Esophagus squamous epithelium (tissue), 5 donors: ENCODE data around the gene HOXD9. TPM values are rescaled to one million over a fixed set of nuclear protein-coding genes. Genes with fewer than 3 reads are reported as not detected.

Experiments
- DNase-seq: peaks from one replicate; lab custom pipeline; 2025; lab: John Stamatoyannopoulos, UW
- H3K27ac ChIP-seq, 4 donors: fragments of 200-600 bp; sonication (generic); one replicate each; pipeline ENCODE4 v1.5.1; 2016 to 2019; ENCODE audit warnings: mild to moderate bottlenecking in 1 of 4
- H3K27me3 ChIP-seq, 4 donors: fragments of 200-600 bp; sonication (generic); 1 replicate in 3 of 4; 2 replicates in 1 of 4; pipeline versions ENCODE4 v1.5.1 to v1.6.0; 2017 to 2021; ENCODE audit warnings: antibody characterized with exemption in 1 of 4
- H3K36me3 ChIP-seq, 3 donors: fragments of 200-600 bp; sonication (generic); one replicate each; pipeline ENCODE4 v1.5.1; 2016 to 2019
- H3K4me1 ChIP-seq, 3 donors: fragments of 200-600 bp; sonication (generic); one replicate each; pipeline ENCODE4 v1.5.1; 2017 to 2019
- H3K4me3 ChIP-seq, 4 donors: fragments of 200-600 bp; sonication (generic); 1 replicate in 3 of 4; 2 replicates in 1 of 4; pipeline ENCODE4 v1.5.1; 2016 to 2019; ENCODE audit warnings: mild to moderate bottlenecking in 2 of 4, moderate library complexity in 1 of 4
- H3K9me3 ChIP-seq, 3 donors: fragments of 200-600 bp; sonication (generic); one replicate each; pipeline ENCODE4 v1.5.1; 2016 to 2019
- POLR2A ChIP-seq, 4 donors: fragments of 450-650 bp; IDR thresholded peaks; one replicate each; pipeline ENCODE4 v1.6.1; 2017; ENCODE audit warnings: antibody characterized with exemption in 4 of 4, mild to moderate bottlenecking in 4 of 4, moderate library complexity in 3 of 4
- WGBS, 2 donors: methylation state at CpG; one replicate each; pipeline ENCODE4 v1.1.5; 2018; 5-methylcytosine and 5-hydroxymethylcytosine counted together
- intact Hi-C: fragments of 100-400 bp; cut with DNase I; formaldehyde crosslinking; loops from one replicate; pipeline ENCODE4 v1.15.0; 2022
- total RNA-seq, 4 donors: library from RNA; depleted of rRNA; stranded (reverse); fragments of >200 nt; gene quantifications; one replicate each; pipeline ENCODE4 v1.1.0, GENCODE V29; 2016
- TF ChIP-seq, protein P1 (sequence below), 6 experiments: fragments of 450-650 bp in 4 of 6; fragments of 200-600 bp in 2 of 6; sonication (generic) in 2 of 6; IDR thresholded peaks; one replicate each; pipeline ENCODE4 v1.5.1; 2016 to 2019; ENCODE audit warnings: antibody characterized with exemption in 6 of 6, mild to moderate bottlenecking in 4 of 6, moderate library complexity in 4 of 6
- donor health status: DM: yes; HTN: yes; CAD: no.

Gene HOXD9
- total RNA-seq, 4 donors from 2014 or later: 0.61 to 3.4 TPM; not detected in 2

DNA sequence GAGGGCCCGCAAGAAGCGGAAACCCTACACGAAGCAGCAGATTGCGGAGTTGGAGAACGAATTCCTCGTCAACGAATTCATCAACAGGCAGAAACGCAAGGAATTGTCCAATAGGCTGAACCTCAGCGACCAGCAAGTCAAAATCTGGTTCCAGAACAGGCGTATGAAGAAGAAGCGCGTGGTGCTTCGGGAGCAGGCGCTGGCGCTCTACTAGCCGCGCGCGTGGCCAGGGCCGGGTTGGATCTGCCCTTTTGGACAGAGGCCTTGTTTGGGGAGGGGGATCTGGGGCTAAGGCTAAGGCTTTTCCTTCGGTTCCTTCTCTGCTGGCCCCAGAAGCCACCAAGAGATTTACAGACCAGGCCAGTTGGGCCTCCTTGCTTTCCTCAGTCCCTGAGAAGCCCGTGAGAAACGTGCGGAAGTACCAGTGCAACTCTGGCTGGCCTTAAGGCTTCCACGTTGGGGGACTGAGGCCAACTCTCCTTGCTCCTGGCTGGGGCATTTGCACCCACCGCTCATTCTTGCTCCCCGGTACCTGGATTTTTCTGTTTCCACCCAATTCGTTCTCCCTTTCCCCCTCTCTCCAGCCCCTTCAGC, 21.9 kb upstream of the HOXD9 start:
- Histone ChIP-seq H3K36me3 (no peaks in the 10 kb centered on the region), H3K4me1 (peaks cover 25 to 61% (median 33%) of the 10 kb centered on the region in 3 donors), H3K27me3 (peaks cover 51 to 100% (median 84%) of the 10 kb centered on the region in 4 donors), H3K27ac (no peak overlapping the region), H3K4me3 (no peak overlapping the region), H3K9me3 (no peaks in the 10 kb centered on the region)
- intact Hi-C loops: no loop called here
- 25 to 30% methylated on average over 22 to 26 of the region's 28 CpGs for WGBS, 2 donors
- DNase-seq: no peak
- TF ChIP-seq POLR2A (IDR thresholded peaks at IDR 0.05): no peak
- TF ChIP-seq, protein P1, sequence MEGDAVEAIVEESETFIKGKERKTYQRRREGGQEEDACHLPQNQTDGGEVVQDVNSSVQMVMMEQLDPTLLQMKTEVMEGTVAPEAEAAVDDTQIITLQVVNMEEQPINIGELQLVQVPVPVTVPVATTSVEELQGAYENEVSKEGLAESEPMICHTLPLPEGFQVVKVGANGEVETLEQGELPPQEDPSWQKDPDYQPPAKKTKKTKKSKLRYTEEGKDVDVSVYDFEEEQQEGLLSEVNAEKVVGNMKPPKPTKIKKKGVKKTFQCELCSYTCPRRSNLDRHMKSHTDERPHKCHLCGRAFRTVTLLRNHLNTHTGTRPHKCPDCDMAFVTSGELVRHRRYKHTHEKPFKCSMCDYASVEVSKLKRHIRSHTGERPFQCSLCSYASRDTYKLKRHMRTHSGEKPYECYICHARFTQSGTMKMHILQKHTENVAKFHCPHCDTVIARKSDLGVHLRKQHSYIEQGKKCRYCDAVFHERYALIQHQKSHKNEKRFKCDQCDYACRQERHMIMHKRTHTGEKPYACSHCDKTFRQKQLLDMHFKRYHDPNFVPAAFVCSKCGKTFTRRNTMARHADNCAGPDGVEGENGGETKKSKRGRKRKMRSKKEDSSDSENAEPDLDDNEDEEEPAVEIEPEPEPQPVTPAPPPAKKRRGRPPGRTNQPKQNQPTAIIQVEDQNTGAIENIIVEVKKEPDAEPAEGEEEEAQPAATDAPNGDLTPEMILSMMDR (IDR thresholded peaks at IDR 0.05): no peak

DNA sequence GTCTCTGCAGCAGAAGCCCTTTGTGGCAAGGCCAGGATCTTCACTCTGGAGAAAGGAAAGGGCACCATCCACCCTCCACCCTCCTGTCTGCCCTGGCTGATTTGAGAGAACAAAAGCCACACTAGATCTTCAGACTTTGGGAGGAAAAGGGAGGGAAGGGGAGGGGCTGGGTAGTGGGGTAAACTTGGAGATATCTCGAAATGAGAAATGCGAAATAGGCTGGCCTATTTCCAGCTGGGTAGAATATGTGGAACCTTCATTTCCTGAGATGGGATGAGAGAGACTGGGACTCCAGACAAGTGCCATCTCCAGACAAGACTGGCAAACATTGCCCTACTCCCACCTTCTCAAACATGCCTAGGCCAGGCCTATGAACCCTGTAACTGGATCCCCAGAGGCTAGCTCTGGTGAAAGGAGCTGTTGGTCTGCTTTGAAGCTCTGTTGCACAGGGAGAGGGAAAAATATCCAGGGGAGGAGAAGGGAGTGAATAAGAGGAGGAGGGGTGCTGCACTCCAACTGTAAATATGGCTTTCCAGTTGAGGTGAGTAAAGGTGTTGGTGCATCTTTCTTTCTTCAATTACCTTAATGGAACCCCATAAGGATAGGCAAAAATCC, 21.2 kb upstream of the HOXD9 start:
- no peaks in the 10 kb centered on the region for H3K36me3 ChIP-seq
- intact Hi-C loops: no loop called here
- no peak overlapping the region for H3K27ac ChIP-seq
- 4 to 7% methylated on average over 2 of the region's 2 CpGs for WGBS, 2 donors
- no peaks in the 10 kb centered on the region for H3K9me3 ChIP-seq
- H3K27me3 ChIP-seq: peaks cover 51 to 100% (median 82%) of the 10 kb centered on the region in 4 donors
- TF ChIP-seq, protein P1 (IDR thresholded peaks at IDR 0.05): no peak
- TF ChIP-seq POLR2A (IDR thresholded peaks at IDR 0.05): no peak
- peaks cover 25 to 62% (median 34%) of the 10 kb centered on the region in 3 donors for H3K4me1 ChIP-seq
- no peak for DNase-seq
- no peak overlapping the region for H3K4me3 ChIP-seq

- H3K27me3 ChIP-seq: peaks cover 46 to 100% (median 82%) of the 10 kb centered on the region in 4 donors
- no peak for DNase-seq
- H3K9me3 ChIP-seq: no peaks in the 10 kb centered on the region
- WGBS, 2 donors: 43 to 53% methylated on average over 5 of the region's 5 CpGs
- intact Hi-C loops: no loop called here
- TF ChIP-seq, protein P1 (IDR thresholded peaks at IDR 0.05): no peak
- no peak for TF ChIP-seq POLR2A (IDR thresholded peaks at IDR 0.05)
- H3K27ac ChIP-seq: no peak overlapping the region
- H3K36me3 ChIP-seq: no peaks in the 10 kb centered on the region
- H3K4me3 ChIP-seq: no peak overlapping the region
- H3K4me1 ChIP-seq: peaks cover 30 to 62% (median 37%) of the 10 kb centered on the region in 3 donors
Measured at GRCh38 chr2:176101842-176102241, 20.7 kb upstream of the HOXD9 start.

DNA sequence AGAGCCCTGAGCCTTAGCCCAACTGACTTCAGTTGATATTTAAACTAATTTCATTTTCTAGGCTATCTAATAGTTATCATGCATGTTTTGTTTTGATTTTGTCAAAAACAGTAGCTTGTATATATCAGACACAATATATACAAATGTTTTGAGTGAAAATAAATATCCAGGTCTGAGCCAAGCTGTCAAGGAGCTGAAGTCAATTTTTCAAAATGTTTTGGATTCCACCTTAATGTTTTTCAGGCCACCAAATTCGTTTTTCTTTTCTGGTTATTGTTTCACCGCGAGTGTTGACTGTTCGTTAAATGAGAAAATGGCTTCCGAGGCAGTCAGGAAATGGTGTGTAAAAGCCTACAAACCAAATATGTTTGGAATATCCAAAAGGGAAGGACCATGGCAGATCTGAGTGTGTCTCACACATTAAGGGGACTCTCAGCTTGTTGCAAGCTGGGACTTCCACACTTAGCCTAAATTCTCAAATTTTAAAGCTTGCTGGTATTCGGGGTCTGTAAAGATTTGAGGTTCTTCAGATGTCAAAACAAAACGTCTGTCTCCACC, 20.1 kb upstream of the HOXD9 start:
- DNase-seq: no peak
- intact Hi-C loops: no loop called here
- peaks cover 40 to 100% (median 84%) of the 10 kb centered on the region in 4 donors for H3K27me3 ChIP-seq
- H3K9me3 ChIP-seq: no peaks in the 10 kb centered on the region
- H3K4me1 ChIP-seq: peaks cover 32 to 62% (median 35%) of the 10 kb centered on the region in 3 donors
- no peak for TF ChIP-seq POLR2A (IDR thresholded peaks at IDR 0.05)
- TF ChIP-seq, protein P1 (IDR thresholded peaks at IDR 0.05): no peak
- no peak overlapping the region for H3K4me3 ChIP-seq
- WGBS, 2 donors: 15 to 21% methylated on average over 7 of the region's 7 CpGs
- H3K27ac ChIP-seq: no peak overlapping the region
- no peaks in the 10 kb centered on the region for H3K36me3 ChIP-seq

DNA sequence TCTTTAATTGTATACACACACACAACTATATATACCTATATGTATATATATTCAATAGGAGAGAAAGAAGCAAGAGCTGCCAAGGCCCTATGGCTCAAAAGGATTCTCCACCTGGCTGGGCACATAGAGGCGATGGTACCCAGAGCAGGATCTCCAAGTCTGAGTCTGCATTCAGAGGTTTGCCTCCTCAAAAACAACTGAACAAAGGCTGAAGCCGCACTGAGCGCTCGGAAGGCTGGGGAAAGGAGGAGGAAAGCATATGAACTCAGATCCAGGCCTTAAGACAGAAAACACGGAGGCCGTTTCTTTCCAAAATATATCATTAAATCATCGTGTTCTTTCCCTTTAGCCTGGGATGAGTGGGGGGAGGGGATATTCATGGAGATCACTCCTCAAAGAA, 19.3 kb upstream of the HOXD9 start:
- peaks cover 24 to 61% (median 30%) of the 10 kb centered on the region in 3 donors for H3K4me1 ChIP-seq
- intact Hi-C loops: no loop called here
- no peaks in the 10 kb centered on the region for H3K9me3 ChIP-seq
- no peak overlapping the region for H3K27ac ChIP-seq
- TF ChIP-seq, protein P1 (IDR thresholded peaks at IDR 0.05): no peak
- no peak for TF ChIP-seq POLR2A (IDR thresholded peaks at IDR 0.05)
- 37 to 40% methylated on average over 7 of the region's 7 CpGs for WGBS, 2 donors
- DNase-seq: no peak
- no peak overlapping the region for H3K4me3 ChIP-seq
- H3K36me3 ChIP-seq: no peaks in the 10 kb centered on the region
- H3K27me3 ChIP-seq: peaks cover 40 to 100% (median 81%) of the 10 kb centered on the region in 4 donors
